SU-DHL-6 (cell line): Measurements from ENCODE around the gene FETUB.
"Not testable (repeated sequence)": the region's sequence is repeated elsewhere in the genome, so short reads cannot be mapped to it uniquely, and the experiment has no call there.

Experiments used
- H2AFZ ChIP-seq: fragments of 200-600 bp; sonication (generic); 2 replicates; pipeline ENCODE4 v1.6.1; 2014; ENCODE audit warnings: low read depth, mild to moderate bottlenecking, moderate library complexity, mixed read lengths, antibody characterized with exemption, low read length; ENCODE audit not compliant: severe bottlenecking
- H3F3A ChIP-seq: fragments of 200-600 bp; shearing (Covaris generic); 2 replicates; pipeline ENCODE4 v1.6.0; 2016; ENCODE audit warnings: antibody characterized with exemption, mild to moderate bottlenecking; ENCODE audit not compliant: insufficient read depth
- H3K27ac ChIP-seq: fragments of 200-600 bp; sonication (generic); 2 replicates; pipeline ENCODE4 v1.5.1; 2016; ENCODE audit warnings: low read depth, mild to moderate bottlenecking, low read length, moderate library complexity, mixed read lengths
- H3K27me3 ChIP-seq: fragments of 200-600 bp; sonication (generic), shearing (Covaris generic); 2 replicates; pipeline ENCODE4 v1.6.0; 2014; ENCODE audit warnings: mild to moderate bottlenecking, low read length
- H3K36me3 ChIP-seq: fragments of 200-600 bp; sonication (generic); 2 replicates; pipeline ENCODE4 v1.6.1; 2014; ENCODE audit warnings: mild to moderate bottlenecking, low read length, mixed read lengths
- H3K4me2 ChIP-seq: fragments of 300-600, 200-600 bp; shearing (Covaris generic), sonication (generic); 2 replicates; pipeline ENCODE4 v1.6.0; 2014; ENCODE audit warnings: low read length, low read depth, mild to moderate bottlenecking; ENCODE audit not compliant: poor library complexity, severe bottlenecking
- H3K4me3 ChIP-seq: fragments of 200-600 bp; sonication (generic); 2 replicates; pipeline ENCODE4 v1.5.1; 2014; ENCODE audit warnings: antibody characterized with exemption, low read length, mild to moderate bottlenecking, mixed read lengths; ENCODE audit not compliant: insufficient read depth, poor library complexity, severe bottlenecking
- H3K79me2 ChIP-seq: fragments of 200-600 bp; sonication (generic); 2 replicates; pipeline ENCODE4 v1.6.1; 2014; ENCODE audit warnings: mild to moderate bottlenecking, low read length, moderate library complexity; ENCODE audit not compliant: insufficient read depth
- H3K9ac ChIP-seq: fragments of 200-600 bp; sonication (generic); 2 replicates; pipeline ENCODE4 v1.7.0; 2014; ENCODE audit warnings: mild to moderate bottlenecking, low read length
- H3K9me2 ChIP-seq: fragments of 200-600 bp; sonication (generic); replicated peaks from 2 replicates; pipeline ENCODE4 v1.6.1; 2014; ENCODE audit warnings: low read length; ENCODE audit not compliant: insufficient read depth
- H3K9me3 ChIP-seq: fragments of 200-600 bp; sonication (generic); 2 replicates; pipeline ENCODE4 v1.6.1; 2014; ENCODE audit warnings: low read length, mixed read lengths; ENCODE audit not compliant: insufficient read depth
- H4K20me1 ChIP-seq: fragments of 200-600 bp; sonication (generic); 2 replicates; pipeline ENCODE4 v1.6.1; 2014; ENCODE audit warnings: low read depth, mild to moderate bottlenecking, antibody characterized with exemption, low read length, moderate library complexity, mixed read lengths
- EZH2phosphoT487 ChIP-seq: fragments of 200-600 bp; sonication (generic), shearing (Covaris generic); conservative IDR thresholded peaks from 2 replicates; pipeline ENCODE4 v1.6.1; 2018; ENCODE audit warnings: mild to moderate bottlenecking, antibody characterized with exemption, low read length, moderate library complexity, mixed read lengths
- TF ChIP-seq, protein P1 (sequence below): fragments of 200-600 bp; sonication (generic); IDR thresholded peaks from one replicate; pipeline ENCODE4 v1.5.1; 2017; ENCODE audit warnings: antibody characterized with exemption, mild to moderate bottlenecking, low read length, moderate library complexity; ENCODE audit not compliant: insufficient read depth, poor library complexity, severe bottlenecking

The FETUB gene

DNA sequence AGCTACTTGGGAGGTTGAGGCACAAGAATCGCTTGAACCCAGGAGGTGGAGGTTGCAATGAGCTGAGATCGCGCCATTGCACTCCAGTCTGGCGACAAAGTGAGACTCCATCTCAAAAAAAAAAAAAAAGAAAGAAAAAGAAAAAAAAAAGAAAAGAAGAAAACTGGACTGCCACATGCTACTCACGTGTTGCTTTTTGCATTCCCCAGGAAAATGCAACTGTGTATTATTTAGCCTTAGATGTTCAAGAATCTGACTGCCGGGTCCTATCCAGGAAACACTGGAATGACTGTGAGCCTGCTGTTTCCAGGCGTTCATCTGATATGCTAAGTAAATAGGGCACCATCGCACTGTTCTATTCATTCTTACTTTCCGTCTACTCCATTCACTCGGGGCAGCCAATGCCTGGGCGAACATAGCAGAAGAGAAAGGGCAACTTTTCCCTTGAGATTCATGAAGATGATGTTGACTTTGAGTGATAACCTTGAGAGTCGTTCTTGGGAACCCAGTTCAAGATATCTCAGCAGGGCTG lies 47.0 kb downstream of the FETUB start:
- TF ChIP-seq EZH2phosphoT487 = no peak
- TF ChIP-seq, protein P1, sequence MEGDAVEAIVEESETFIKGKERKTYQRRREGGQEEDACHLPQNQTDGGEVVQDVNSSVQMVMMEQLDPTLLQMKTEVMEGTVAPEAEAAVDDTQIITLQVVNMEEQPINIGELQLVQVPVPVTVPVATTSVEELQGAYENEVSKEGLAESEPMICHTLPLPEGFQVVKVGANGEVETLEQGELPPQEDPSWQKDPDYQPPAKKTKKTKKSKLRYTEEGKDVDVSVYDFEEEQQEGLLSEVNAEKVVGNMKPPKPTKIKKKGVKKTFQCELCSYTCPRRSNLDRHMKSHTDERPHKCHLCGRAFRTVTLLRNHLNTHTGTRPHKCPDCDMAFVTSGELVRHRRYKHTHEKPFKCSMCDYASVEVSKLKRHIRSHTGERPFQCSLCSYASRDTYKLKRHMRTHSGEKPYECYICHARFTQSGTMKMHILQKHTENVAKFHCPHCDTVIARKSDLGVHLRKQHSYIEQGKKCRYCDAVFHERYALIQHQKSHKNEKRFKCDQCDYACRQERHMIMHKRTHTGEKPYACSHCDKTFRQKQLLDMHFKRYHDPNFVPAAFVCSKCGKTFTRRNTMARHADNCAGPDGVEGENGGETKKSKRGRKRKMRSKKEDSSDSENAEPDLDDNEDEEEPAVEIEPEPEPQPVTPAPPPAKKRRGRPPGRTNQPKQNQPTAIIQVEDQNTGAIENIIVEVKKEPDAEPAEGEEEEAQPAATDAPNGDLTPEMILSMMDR = no peak
- Histone ChIP-seq H3K4me3 (no peak overlapping the region), H3K36me3 (no peaks in the 10 kb centered on the region), H3K9me2 (no peaks in the 10 kb centered on the region), H2AFZ (no peak overlapping the region), H3K4me2 (no peak overlapping the region), H3K79me2 (no peaks in the 10 kb centered on the region), H3K9me3 (peaks cover 8% of the 10 kb centered on the region; the same call in 1 of the 2 replicates), H3F3A (no peaks in the 10 kb centered on the region), H3K27me3 (no peaks in the 10 kb centered on the region), H3K27ac (no peak overlapping the region), H4K20me1 (no peaks in the 10 kb centered on the region), H3K9ac (no peak overlapping the region)

DNA sequence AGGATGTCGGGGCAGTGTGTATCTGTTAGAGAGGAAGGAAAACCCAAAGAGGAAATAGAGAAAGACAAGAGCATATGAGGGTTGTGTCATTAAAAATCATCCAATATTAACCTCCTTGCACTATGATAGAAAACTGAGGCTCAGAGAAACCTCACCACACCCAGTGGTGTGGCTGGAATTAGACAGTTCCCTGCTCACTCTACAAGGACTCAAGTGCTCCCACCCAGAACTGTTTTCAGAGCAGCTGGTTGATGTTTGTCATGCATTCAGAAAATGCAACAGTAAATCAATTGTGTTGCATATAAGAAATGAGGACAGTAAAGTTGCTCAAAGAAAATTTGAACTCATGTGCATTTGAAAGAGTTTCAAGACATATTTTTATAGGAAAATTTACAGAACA lies 50.1 kb downstream of the FETUB start:
- not testable (repeated sequence) for H3K27me3 ChIP-seq, H3K9ac ChIP-seq, H3K4me2 ChIP-seq, H3K27ac ChIP-seq, H3K4me3 ChIP-seq, H4K20me1 ChIP-seq, H3K9me2 ChIP-seq, H3K79me2 ChIP-seq, H2AFZ ChIP-seq, H3K36me3 ChIP-seq, H3K9me3 ChIP-seq, H3F3A ChIP-seq

DNA sequence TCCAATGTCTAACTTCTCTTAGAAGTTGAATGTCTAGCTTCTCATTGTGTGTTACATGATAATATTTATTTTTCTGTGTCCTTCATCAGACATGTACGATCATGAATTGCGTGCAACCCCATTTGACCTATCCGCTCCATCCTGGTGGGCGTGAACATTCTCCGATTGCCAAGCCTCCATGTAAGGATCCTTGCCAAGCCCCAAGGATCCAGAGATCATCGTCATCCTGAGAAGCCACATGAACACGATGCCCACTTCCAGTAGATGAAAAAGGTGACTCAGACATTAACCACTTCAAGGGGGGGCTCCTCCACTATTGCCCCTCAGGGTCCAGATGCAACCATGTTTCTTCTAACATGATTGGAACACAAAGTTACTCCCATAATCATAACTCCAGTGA lies 51.5 kb downstream of the FETUB start:
- H2AFZ ChIP-seq = no peak overlapping the region
- no peaks in the 10 kb centered on the region for H3K9me2 ChIP-seq
- H3K27ac ChIP-seq = no peak overlapping the region
- TF ChIP-seq, protein P1 = no peak
- no peak for TF ChIP-seq EZH2phosphoT487
- H3F3A ChIP-seq = no peaks in the 10 kb centered on the region
- H3K27me3 ChIP-seq = no peaks in the 10 kb centered on the region
- H3K4me3 ChIP-seq = no peak overlapping the region
- no peaks in the 10 kb centered on the region for H4K20me1 ChIP-seq
- no peaks in the 10 kb centered on the region for H3K36me3 ChIP-seq
- H3K9ac ChIP-seq = no peak overlapping the region
- H3K4me2 ChIP-seq = no peak overlapping the region
- H3K9me3 ChIP-seq = no peaks in the 10 kb centered on the region
- H3K79me2 ChIP-seq = no peaks in the 10 kb centered on the region

DNA sequence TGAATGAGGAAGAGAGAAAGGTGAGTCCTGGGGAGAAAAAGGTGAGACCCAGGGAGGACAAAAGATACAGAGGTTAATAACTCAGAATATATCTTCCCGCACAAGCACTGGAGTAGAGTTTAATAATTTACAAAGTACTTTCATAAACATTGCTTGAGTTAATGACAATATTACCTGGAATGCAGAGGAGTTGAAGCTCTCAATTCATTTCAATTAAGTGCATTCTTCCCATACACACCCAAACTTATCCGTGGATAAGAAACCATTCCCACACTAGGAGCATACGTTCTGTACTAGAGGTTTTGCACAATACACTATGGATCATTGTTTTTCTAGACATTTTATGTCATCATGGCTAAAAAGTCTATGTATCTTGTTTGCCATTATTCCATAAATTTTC lies 53.6 kb downstream of the FETUB start:
- Histone ChIP-seq H3K9me3 (no peaks in the 10 kb centered on the region), H3K79me2 (no peaks in the 10 kb centered on the region), H3K9me2 (no peaks in the 10 kb centered on the region), H3K4me2 (no peak overlapping the region), H3K27me3 (no peaks in the 10 kb centered on the region), H3K27ac (no peak overlapping the region), H3K36me3 (no peaks in the 10 kb centered on the region), H3K4me3 (no peak overlapping the region), H3F3A (no peaks in the 10 kb centered on the region), H3K9ac (no peak overlapping the region), H4K20me1 (no peaks in the 10 kb centered on the region), H2AFZ (no peak overlapping the region)
- TF ChIP-seq EZH2phosphoT487 = no peak
- TF ChIP-seq, protein P1 = no peak
